ENCODE results near the gene SNX19.

DNA sequence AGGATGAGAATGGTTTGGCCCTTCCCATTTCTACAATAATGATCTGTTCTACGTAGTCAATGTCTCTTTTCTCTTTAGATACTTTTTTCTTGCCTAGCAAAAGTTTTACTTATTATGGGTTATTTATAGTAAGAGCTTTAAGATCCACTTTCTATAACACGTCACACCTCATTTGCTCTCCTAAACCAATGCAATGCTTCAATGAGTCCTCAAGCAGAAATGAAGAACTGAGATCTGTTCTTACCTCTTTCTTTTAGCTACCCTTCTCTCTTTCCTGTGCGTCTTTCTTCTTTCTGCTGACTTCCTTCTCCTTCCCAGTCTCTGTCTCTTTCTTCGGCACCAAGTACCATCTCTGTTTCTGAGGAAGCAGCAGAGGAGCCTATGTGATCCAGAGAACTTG lies 61.8 kb downstream of the SNX19 start:
- TF ChIP-seq, protein P1, sequence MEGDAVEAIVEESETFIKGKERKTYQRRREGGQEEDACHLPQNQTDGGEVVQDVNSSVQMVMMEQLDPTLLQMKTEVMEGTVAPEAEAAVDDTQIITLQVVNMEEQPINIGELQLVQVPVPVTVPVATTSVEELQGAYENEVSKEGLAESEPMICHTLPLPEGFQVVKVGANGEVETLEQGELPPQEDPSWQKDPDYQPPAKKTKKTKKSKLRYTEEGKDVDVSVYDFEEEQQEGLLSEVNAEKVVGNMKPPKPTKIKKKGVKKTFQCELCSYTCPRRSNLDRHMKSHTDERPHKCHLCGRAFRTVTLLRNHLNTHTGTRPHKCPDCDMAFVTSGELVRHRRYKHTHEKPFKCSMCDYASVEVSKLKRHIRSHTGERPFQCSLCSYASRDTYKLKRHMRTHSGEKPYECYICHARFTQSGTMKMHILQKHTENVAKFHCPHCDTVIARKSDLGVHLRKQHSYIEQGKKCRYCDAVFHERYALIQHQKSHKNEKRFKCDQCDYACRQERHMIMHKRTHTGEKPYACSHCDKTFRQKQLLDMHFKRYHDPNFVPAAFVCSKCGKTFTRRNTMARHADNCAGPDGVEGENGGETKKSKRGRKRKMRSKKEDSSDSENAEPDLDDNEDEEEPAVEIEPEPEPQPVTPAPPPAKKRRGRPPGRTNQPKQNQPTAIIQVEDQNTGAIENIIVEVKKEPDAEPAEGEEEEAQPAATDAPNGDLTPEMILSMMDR (IDR thresholded peaks at IDR 0.05), result no peak
- no peak for TF ChIP-seq POLR2A (IDR thresholded peaks at IDR 0.05)
